AG08396 (cell line): ENCODE results near the gene ABT1.

Experiments used
- DNase-seq: peaks from one replicate; pipeline ENCODE4 v3.0.0; 2012; ENCODE audit warnings: low spot score, mixed read lengths

Gene ABT1

DNA sequence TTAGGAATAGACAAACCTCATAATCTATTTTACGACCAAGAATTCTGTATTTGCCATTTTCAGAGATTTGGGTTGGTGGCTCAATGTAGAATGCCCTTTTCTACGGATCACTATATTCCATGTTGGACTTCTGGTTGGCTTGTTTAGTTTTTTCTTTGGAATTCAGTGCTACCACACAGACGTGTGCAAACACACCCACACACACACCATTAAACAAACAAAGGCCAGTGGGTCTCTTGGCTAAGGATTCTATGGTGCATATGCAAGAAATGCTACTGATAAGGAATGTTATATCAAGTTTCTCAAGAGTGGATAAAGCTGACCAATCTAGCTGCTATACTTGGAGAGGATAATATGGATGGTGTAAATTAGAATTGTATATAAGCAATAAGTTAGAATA, 8.0 kb downstream of the ABT1 start:
- DNase-seq, result no peak

- DNase-seq, result peak; percentile 72
Measured at GRCh38 chr6:26607434-26608230, 10.9 kb downstream of the ABT1 start.

DNA sequence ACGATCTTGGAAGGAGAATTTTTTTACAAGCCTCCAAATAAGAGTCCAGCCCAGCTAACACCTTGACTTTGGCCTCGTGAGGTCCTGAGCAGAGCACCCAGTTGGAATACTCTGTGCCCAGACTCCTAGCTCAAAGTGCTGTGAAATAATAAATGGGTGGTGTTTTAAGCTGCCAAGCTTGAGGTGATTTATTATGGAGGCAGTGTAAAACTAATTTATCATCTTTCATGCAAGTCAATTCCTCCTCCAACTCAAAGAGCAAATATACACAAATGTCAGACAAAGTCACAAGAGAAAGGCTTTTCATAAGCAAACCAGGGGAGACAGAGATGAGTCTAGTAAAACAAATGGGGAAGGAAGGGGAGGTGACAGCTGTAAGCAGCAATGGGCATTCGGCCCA, 12.7 kb downstream of the ABT1 start:
- DNase-seq, result no peak

GRCh38 chr6:26611599-26611998, 14.8 kb downstream of the ABT1 start:
- DNase-seq, result no peak

- DNase-seq, result no peak
Measured at GRCh38 chr6:26613201-26613600, 16.4 kb downstream of the ABT1 start.

DNA sequence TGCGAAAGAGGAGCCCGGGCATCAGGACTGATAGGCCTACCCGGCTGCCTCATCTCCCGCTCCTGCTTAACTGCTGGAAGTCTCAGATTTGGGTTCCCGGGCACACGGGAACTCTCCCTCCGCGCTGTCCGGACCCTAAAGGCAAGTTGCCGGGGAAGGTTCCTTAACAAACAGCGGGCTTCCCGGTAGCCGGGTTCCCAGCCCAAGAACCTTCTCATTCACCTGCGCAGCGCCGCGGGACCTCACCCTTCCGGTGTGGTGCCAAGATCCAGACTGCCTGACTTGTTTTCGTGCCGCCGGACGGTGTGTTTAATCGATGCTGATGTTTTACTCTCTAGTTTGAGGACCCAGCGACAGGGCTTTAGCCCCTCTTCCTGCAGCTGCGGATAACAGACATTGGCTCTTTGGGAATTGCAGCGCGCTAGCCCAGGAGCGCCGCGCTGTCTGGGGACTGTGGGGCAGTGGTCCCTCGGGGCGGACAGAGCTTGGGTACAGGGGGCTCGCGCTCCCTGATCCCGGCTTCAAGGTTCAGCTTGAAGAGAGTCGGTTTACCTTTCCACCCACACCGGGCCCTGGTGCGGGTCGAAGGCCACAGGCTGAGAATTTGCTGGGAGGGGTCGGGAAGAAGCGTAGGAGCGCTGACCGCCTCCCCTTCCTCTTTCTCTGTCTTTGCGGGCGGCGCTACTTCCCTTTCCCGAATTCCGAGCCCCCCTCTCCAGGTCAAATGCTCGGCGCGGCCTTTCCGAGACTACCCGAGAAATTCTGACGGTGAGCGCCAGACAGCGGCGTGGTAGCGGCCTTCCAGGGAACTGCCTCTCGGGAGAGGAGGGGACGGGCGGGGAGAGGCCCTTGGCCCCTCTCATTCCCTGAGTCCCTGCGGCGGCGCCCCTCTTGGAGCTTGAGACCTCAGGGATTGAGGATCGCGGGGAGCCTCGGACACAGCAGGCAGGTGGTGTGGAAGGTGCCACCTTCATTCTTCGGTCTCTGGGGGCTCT, 17.2 kb downstream of the ABT1 start:
- DNase-seq, result no peak

DNA sequence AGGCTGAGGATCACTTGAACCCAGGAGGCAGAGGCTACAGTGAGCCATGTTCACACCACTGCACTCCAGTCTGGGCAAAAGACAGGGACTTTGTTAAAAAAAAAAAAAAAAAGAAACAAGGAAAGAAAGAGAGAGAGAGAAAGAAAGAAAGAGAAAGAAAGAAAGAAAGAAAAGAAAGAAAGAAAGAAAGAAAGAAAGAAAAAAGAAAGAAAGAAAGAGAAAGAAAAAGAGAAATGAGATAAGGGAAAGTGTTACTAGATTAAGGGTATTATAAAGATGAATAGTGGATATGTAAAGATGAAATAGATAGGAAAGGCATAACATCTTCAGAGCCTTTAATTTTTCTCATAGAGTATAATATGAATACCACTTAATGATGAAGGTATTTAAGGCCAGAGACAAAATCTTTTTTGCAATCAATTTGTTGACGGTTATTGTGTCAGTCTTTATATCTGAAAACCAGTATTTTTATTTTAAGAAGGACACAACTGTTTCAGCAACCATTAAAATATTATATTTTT, 26.6 kb downstream of the ABT1 start:
- no peak for DNase-seq

GRCh38 chr6:26624557-26624956, 27.8 kb downstream of the ABT1 start:
- DNase-seq, result no peak

GRCh38 chr6:26627843-26628242, 31.1 kb downstream of the ABT1 start:
- no peak for DNase-seq

DNA sequence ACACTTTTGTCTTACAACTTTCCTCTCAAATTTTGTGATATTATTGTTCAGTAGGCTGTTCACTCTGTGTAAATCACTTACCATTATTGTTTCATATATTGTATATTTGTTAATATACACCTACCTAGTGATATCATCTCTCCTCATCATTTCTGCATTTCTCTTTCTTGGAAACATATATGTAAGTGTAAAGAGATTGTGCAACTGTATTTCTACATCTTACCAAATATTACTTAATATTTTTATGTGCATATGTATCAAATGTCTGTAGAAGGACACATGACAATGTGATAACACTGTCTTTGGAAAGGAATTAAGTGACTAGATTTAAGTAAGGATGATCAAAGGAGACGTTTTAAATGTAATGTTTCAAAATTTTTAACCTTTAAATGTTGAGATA, 32.6 kb downstream of the ABT1 start:
- DNase-seq, result no peak

DNA sequence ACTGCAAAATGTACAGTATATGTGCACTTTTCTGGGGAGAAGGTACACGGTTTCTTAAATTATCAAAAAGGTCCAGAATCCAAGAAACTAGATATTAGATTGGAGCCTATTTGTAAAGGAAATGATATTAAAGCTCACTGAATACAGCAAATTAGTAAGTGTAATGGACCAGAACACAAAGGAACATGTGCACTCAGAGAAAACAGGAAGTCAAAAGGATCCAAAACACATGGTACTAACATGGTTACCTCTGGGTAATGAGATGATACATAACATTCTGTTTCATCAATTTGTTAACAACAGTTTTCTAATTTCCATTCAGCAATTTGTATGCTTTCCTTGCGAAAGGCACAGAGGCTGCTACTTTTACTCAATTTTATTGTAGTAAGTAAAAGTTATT, 44.1 kb downstream of the ABT1 start:
- no peak for DNase-seq

GRCh38 chr6:26646074-26646473, 49.3 kb downstream of the ABT1 start:
- DNase-seq, result no peak
